Sigmoid colon (tissue), 7 donors: ENCODE measurements around the gene SENP2. TPM values are rescaled to one million over a fixed set of nuclear protein-coding genes. Genes with fewer than 3 reads are reported as not detected.

Source experiments
- DNase-seq: peaks from one replicate; pipeline ENCODE4 v3.0.0-alpha.2; 2019
- H3K27ac ChIP-seq, 4 donors: fragments of 200-600 bp; sonication (generic); one replicate each; pipeline ENCODE4 v1.5.1; 2016 to 2019; ENCODE audit warnings: mild to moderate bottlenecking in 1 of 4
- H3K27me3 ChIP-seq, 3 donors: fragments of 200-600 bp; sonication (generic); one replicate each; pipeline ENCODE4 v1.5.1; 2019; ENCODE audit warnings: mild to moderate bottlenecking in 1 of 3
- H3K36me3 ChIP-seq, 4 donors: fragments of 200-600 bp; sonication (generic); one replicate each; pipeline ENCODE4 v1.5.1; 2016 to 2019
- H3K4me1 ChIP-seq, 4 donors: fragments of 200-600 bp; sonication (generic); one replicate each; pipeline ENCODE4 v1.5.1; 2017 to 2019
- H3K4me3 ChIP-seq, 4 donors: fragments of 200-600 bp; sonication (generic); one replicate each; pipeline ENCODE4 v1.5.1; 2017 to 2019; ENCODE audit warnings: mild to moderate bottlenecking in 2 of 4, moderate library complexity in 1 of 4
- H3K9me3 ChIP-seq, 4 donors: fragments of 200-600 bp in 3 of 4; sonication (generic) in 3 of 4; one replicate each; pipeline versions ENCODE4 v1.5.1 to v1.6.1; 2013 to 2019
- CTCF ChIP-seq, 4 experiments: fragments of 450-650 bp in 3 of 4; fragments of 200-600 bp in 1 of 4; IDR thresholded peaks; one replicate each; pipeline ENCODE4 v1.5.1; 2016 to 2019; ENCODE audit warnings: antibody characterized with exemption in 4 of 4, mild to moderate bottlenecking in 3 of 4, moderate library complexity in 2 of 4
- EP300 ChIP-seq, 4 donors: sonication (generic); formaldehyde crosslinking; IDR thresholded peaks; one replicate each; pipeline ENCODE4 v1.6.1; 2017; ENCODE audit warnings: antibody characterized with exemption in 4 of 4
- POLR2A ChIP-seq, 2 donors: fragments of 450-650 bp; IDR thresholded peaks; one replicate each; pipeline ENCODE4 v1.6.1; 2016; ENCODE audit warnings: antibody characterized with exemption in 2 of 2, mild to moderate bottlenecking in 2 of 2, moderate library complexity in 2 of 2
- POLR2AphosphoS5 ChIP-seq, 4 donors: sonication (generic); formaldehyde crosslinking; IDR thresholded peaks; one replicate each; pipeline ENCODE4 v1.6.1; 2017; ENCODE audit warnings: antibody characterized with exemption in 4 of 4
- whole genome bisulfite sequencing, 2 donors: extraction: QIAGEN DNeasy Blood & Tissue Kit; methylation state at CpG; one replicate each; pipeline ENCODE4 v1.1.7; 2013; 5-methylcytosine and 5-hydroxymethylcytosine counted together
- intact Hi-C: fragments of 100-400 bp; cut with DNase I; formaldehyde crosslinking; loops from one replicate; pipeline ENCODE4 v1.15.1; 2023
- polyA plus RNA-seq, 3 donors: library from polyadenylated mRNA; stranded (reverse); fragments of 200-250 nt; gene quantifications; one replicate each; pipeline ENCODE4 v1.2.3, GENCODE V29; 2013
- total RNA-seq, 4 donors: library from RNA; depleted of rRNA; stranded (reverse); fragments of >200 nt; gene quantifications; one replicate each; pipeline ENCODE4 v1.1.0, GENCODE V29; 2016
- donor health status: healthy with polysubstance abuse.
- donor health status: Bipolar disorder and iron deficiency.
- donor health status: healthy.

Gene SENP2
- total and polyA plus RNA-seq, 7 donors = 9.0 to 28.5 (median 24.8) TPM

GRCh38 chr3:185549122-185549521 lies 37.0 kb upstream of the SENP2 start:
- DNase-seq = no peak
- H3K4me3 ChIP-seq = no peak overlapping the region
- H3K4me1 ChIP-seq = peaks cover 0 to 4% (median 0%) of the 10 kb centered on the region in 4 donors
- intact Hi-C loops = no loop called here
- TF ChIP-seq EP300 (IDR thresholded peaks at IDR 0.05) (no peak), POLR2A (IDR thresholded peaks at IDR 0.05) (no peak), POLR2AphosphoS5 (IDR thresholded peaks at IDR 0.05) (peak in 1 of 4 donors; percentile 29), CTCF (IDR thresholded peaks at IDR 0.05) (no peak)
- H3K27me3 ChIP-seq = no peaks in the 10 kb centered on the region
- H3K27ac ChIP-seq = no peak overlapping the region
- WGBS, 2 donors = 35 to 64% methylated on average over 3 of the region's 3 CpGs
- H3K36me3 ChIP-seq = no peaks in the 10 kb centered on the region
- no peaks in the 10 kb centered on the region for H3K9me3 ChIP-seq

GRCh38 chr3:185549651-185550111 lies 36.4 kb upstream of the SENP2 start:
- 83 to 94% methylated on average over 3 of the region's 3 CpGs for WGBS, 2 donors
- H3K4me1 ChIP-seq = peaks cover 0 to 4% (median 0%) of the 10 kb centered on the region in 4 donors
- no peak overlapping the region for H3K27ac ChIP-seq
- no peaks in the 10 kb centered on the region for H3K9me3 ChIP-seq
- intact Hi-C loops = loop anchor here (10.0 kb wide), 1 partner anchor 185 kb away; the partner anchor contains the start of gene MAP3K13
- H3K36me3 ChIP-seq = no peaks in the 10 kb centered on the region
- H3K4me3 ChIP-seq = no peak overlapping the region
- no peak for DNase-seq
- TF ChIP-seq EP300 (IDR thresholded peaks at IDR 0.05) (no peak), CTCF (IDR thresholded peaks at IDR 0.05) (no peak), POLR2AphosphoS5 (IDR thresholded peaks at IDR 0.05) (no peak), POLR2A (IDR thresholded peaks at IDR 0.05) (no peak)
- H3K27me3 ChIP-seq = no peaks in the 10 kb centered on the region

GRCh38 chr3:185552358-185552877 lies 33.7 kb upstream of the SENP2 start, which contains the start of gene LIPH:
LIPH (minus strand) TSS chr3:185552588; CDS start chr3:185552471, 117 bp downstream.
- H3K9me3 ChIP-seq = no peaks in the 10 kb centered on the region
- no peak within 1 kb of the TSS for H3K4me3 ChIP-seq
- no peak within 1 kb of the TSS for H3K27ac ChIP-seq
- 7 to 38% methylated on average over 6 of the region's 6 CpGs for WGBS, 2 donors
- DNase-seq = no peak
- no peaks in the 10 kb centered on the region for H3K36me3 ChIP-seq
- TF ChIP-seq POLR2A (IDR thresholded peaks at IDR 0.05) = peak in 1 of 2 donors; percentile 74
- peak in 1 of 4 donors; percentile 51 for TF ChIP-seq POLR2AphosphoS5 (IDR thresholded peaks at IDR 0.05)
- no peak for TF ChIP-seq EP300 (IDR thresholded peaks at IDR 0.05)
- TF ChIP-seq CTCF (IDR thresholded peaks at IDR 0.05) = no peak
- no peaks in the 10 kb centered on the region for H3K27me3 ChIP-seq
- intact Hi-C loops = loop anchor here (10.0 kb wide), 1 partner anchor 188 kb away; the partner anchor contains the start of gene MAP3K13
- peaks cover 0 to 4% (median 0%) of the 10 kb centered on the region in 4 donors for H3K4me1 ChIP-seq

- Histone ChIP-seq H3K4me1 (no peaks in the 10 kb centered on the region), H3K27me3 (peaks cover 0 to 5% (median 0%) of the 10 kb centered on the region in 3 donors), H3K4me3 (no peak overlapping the region), H3K36me3 (no peaks in the 10 kb centered on the region), H3K27ac (no peak overlapping the region), H3K9me3 (no peaks in the 10 kb centered on the region)
- intact Hi-C loops = loop anchor here (10.0 kb wide), 1 partner anchor 190 kb away; the partner anchor contains the start of gene MAP3K13
- 17 to 64% methylated on average over 4 of the region's 4 CpGs for WGBS, 2 donors
- no peak for TF ChIP-seq CTCF (IDR thresholded peaks at IDR 0.05)
- TF ChIP-seq EP300 (IDR thresholded peaks at IDR 0.05) = no peak
- TF ChIP-seq POLR2AphosphoS5 (IDR thresholded peaks at IDR 0.05) = no peak
- no peak for TF ChIP-seq POLR2A (IDR thresholded peaks at IDR 0.05)
- DNase-seq = no peak
Measured at GRCh38 chr3:185555101-185555501, 31.0 kb upstream of the SENP2 start.
